Right lobe of liver (tissue), 6 donors: ENCODE measurements around the gene INVS. TPM values are rescaled to one million over a fixed set of nuclear protein-coding genes. Genes with fewer than 3 reads are reported as not detected.

Experiments
- ATAC-seq, 4 donors: fragments of 200-7000 bp; cut with Tn5 transposase; one replicate each; pipeline ENCODE4 v1.9.1; 2020; ENCODE audit warnings: mild to moderate bottlenecking in 4 of 4, moderate library complexity in 4 of 4
- DNase-seq, 3 donors: peaks; one replicate each; pipeline ENCODE4 v3.0.0-alpha.2; 2020
- H3K27ac ChIP-seq, 3 donors: fragments of 200-600 bp; one replicate each; pipeline ENCODE4 v1.8.0; 2022
- H3K27me3 ChIP-seq, 2 donors: fragments of 200-600 bp; one replicate each; pipeline ENCODE4 v1.8.0; 2022
- H3K36me3 ChIP-seq, 4 donors: fragments of 200-600 bp; sonication (generic) in 1 of 4; one replicate each; pipeline versions ENCODE4 v1.5.1 to v1.8.0; 2017 to 2022; ENCODE audit warnings: control low read depth in 1 of 4
- H3K4me1 ChIP-seq, 4 donors: fragments of 200-600 bp; sonication (generic) in 1 of 4; one replicate each; pipeline versions ENCODE4 v1.5.1 to v1.8.0; 2017 to 2022; ENCODE audit warnings: control low read depth in 1 of 4
- H3K4me3 ChIP-seq, 3 donors: fragments of 200-600 bp; one replicate each; pipeline ENCODE4 v1.8.0; 2022
- H3K9me3 ChIP-seq, 4 donors: fragments of 200-600 bp; sonication (generic) in 1 of 4; one replicate each; pipeline versions ENCODE4 v1.5.1 to v1.8.0; 2017 to 2022; ENCODE audit warnings: control low read depth in 1 of 4
- CTCF ChIP-seq, 4 donors: fragments of 200-600 bp in 3 of 4; fragments of 450-650 bp in 1 of 4; IDR thresholded peaks; one replicate each; pipeline versions ENCODE4 v1.5.1 to v1.8.0; 2016 to 2022; ENCODE audit warnings: antibody characterized with exemption in 4 of 4, mild to moderate bottlenecking in 2 of 4
- POLR2A ChIP-seq: fragments of 450-650 bp; IDR thresholded peaks from one replicate; pipeline ENCODE4 v1.6.1; 2017; ENCODE audit warnings: antibody characterized with exemption, mild to moderate bottlenecking
- WGBS: methylation state at CpG from one replicate; pipeline ENCODE4 v1.1.6; 2018; ENCODE audit warnings: low coverage, low lambda C conversion rate; ENCODE audit not compliant: insufficient coverage; ENCODE audit errors: missing lambda C conversion rate; 5-methylcytosine and 5-hydroxymethylcytosine counted together
- intact Hi-C, 2 donors: fragments of 100-400 bp; cut with DNase I; formaldehyde crosslinking; loops; one replicate each; pipeline versions ENCODE4 v1.11.2 to v1.14.1; 2022
- total RNA-seq, 6 experiments: library from RNA; depleted of rRNA in 2 of 6; stranded (reverse); fragments of >200 nt in 2 of 6; fragmentation: NEBNext Ultra II Directional in 3 of 6; extraction: Animal tissue kit (Norgen Biotek cat#: 25700) in 3 of 6; gene quantifications; one replicate each; pipeline versions ENCODE4 v1.1.0 to v1.2.4, GENCODE V29; 2016 to 2023
- donor health status: DM: no; HTN: yes; CAD: no.
- donor health status: DM: no; HTN: no; CAD: no.
- donor health status: DM: no; HTN: no; CAD: no.
- donor health status: DM: no; HTN: yes; CAD: no.
- donor health status: DM: no; HTN: yes; CAD: no.

Gene INVS
- total RNA-seq, 6 experiments from 2014 or later: 10.6 to 23.2 (median 16.8) TPM

DNA sequence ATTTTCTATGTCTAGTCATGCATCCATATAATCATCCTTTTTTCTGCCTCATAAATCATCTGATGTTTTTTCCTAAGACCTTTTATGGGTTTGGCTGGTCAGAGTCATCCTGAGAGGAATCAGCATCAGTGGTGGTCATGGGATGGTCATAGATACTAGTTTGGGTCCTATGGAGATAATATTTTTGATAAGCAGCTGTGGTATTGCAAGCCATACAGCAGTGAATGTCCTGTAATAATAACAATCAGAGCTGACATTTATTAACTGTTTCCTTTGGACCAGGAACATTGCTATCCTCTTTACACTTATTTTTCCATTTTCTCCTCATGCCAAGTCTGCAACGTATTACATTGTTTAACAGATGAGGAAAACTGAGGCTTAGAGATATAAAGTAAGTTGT is 170.6 kb downstream of the INVS start:
- no peaks in the 10 kb centered on the region for H3K4me1 ChIP-seq

DNA sequence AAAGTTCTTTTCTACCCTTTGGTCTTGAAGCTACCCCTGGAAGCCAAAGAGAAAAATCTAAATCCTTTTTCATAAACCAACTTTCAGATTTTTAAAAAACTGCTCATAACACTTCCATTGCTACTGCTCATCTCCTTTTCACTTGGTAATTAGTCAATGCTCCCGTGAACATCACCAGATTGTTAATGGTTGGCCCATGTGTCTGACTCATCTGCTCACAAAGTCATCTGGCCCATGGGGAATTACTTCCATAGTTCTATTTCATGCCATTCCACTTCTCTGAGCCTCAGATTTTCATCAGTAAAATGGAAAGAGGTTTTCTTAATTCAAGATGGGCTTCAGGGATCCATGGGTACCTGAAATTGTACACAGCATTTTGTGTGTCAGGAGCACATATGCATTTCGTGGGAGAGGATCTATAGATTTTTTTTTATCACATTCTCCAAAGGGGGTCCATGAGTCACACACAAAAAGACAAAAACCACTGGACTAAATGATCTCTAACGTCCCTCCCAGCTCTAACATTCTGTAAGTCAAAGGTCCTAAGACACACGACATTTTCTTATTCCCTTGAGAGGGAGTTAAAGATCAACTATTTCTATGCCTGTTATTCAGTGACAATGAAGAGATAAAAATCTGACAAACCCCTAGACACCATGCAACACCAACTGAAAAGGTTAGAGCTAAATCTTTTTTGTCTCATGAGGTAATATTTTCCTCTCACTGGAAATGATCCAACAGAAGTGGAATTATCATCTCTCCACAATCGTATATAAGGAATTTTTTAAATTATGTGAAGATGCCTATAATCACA is 178.3 kb downstream of the INVS start:
- no peaks in the 10 kb centered on the region for H3K27me3 ChIP-seq
- no peak for DNase-seq
- 88% methylated on average over 5 of the region's 5 CpGs for WGBS
- H3K9me3 ChIP-seq: no peaks in the 10 kb centered on the region
- no peaks in the 10 kb centered on the region for H3K4me1 ChIP-seq
- ATAC-seq: no peak
- H3K4me3 ChIP-seq: no peak overlapping the region
- H3K27ac ChIP-seq: no peak overlapping the region
- intact Hi-C loops: no loop called here
- no peak for TF ChIP-seq POLR2A
- peaks cover 0 to 4% (median 0%) of the 10 kb centered on the region in 4 donors for H3K36me3 ChIP-seq

More for the DNA sequence above, 170.6 kb downstream of the INVS start:
- Histone ChIP-seq H3K4me3 (no peak overlapping the region), H3K36me3 (peaks cover 0 to 17% (median 0%) of the 10 kb centered on the region in 4 donors), H3K27ac (no peak overlapping the region), H3K9me3 (no peaks in the 10 kb centered on the region), H3K27me3 (no peaks in the 10 kb centered on the region)
- no peak for DNase-seq
- no peak for ATAC-seq
- WGBS: 77% methylated on average over 1 of the region's 1 CpG
- TF ChIP-seq POLR2A (no peak), CTCF (IDR thresholded peaks at IDR 0.05) (no peak)
- intact Hi-C loops: no loop called here

GRCh38 chr9:100281066-100281465 is 182.0 kb downstream of the INVS start:
- Histone ChIP-seq H3K27me3 (no peaks in the 10 kb centered on the region), H3K27ac (no peak overlapping the region), H3K36me3 (peaks cover 0 to 12% (median 0%) of the 10 kb centered on the region in 4 donors), H3K4me3 (no peak overlapping the region), H3K4me1 (no peaks in the 10 kb centered on the region), H3K9me3 (no peaks in the 10 kb centered on the region)
- no peak for TF ChIP-seq CTCF (IDR thresholded peaks at IDR 0.05)
- TF ChIP-seq POLR2A: no peak
- no peak for ATAC-seq
- WGBS: 93% methylated on average over 2 of the region's 2 CpGs
- intact Hi-C loops: no loop called here
- no peak for DNase-seq

GRCh38 chr9:100281676-100282387 is 182.8 kb downstream of the INVS start:
- no peak for TF ChIP-seq CTCF (IDR thresholded peaks at IDR 0.05)
- no peak for TF ChIP-seq POLR2A
- intact Hi-C loops: no loop called here
- no peak for ATAC-seq

GRCh38 chr9:100282388-100282719 is 183.3 kb downstream of the INVS start:
- Histone ChIP-seq H3K27ac (no peak overlapping the region), H3K4me1 (no peaks in the 10 kb centered on the region), H3K9me3 (no peaks in the 10 kb centered on the region), H3K4me3 (no peak overlapping the region), H3K36me3 (peaks cover 0 to 12% (median under 1%) of the 10 kb centered on the region in 4 donors), H3K27me3 (no peaks in the 10 kb centered on the region)
- DNase-seq (no peak), ATAC-seq (no peak)
- TF ChIP-seq POLR2A: no peak
- TF ChIP-seq CTCF (IDR thresholded peaks at IDR 0.05): no peak
- intact Hi-C loops: no loop called here
- 90% methylated on average over 2 of the region's 4 CpGs for WGBS

More at GRCh38 chr9:100281676-100282387, 182.8 kb downstream of the INVS start:
- no peak overlapping the region for H3K27ac ChIP-seq
- no peaks in the 10 kb centered on the region for H3K27me3 ChIP-seq
- no peak for DNase-seq
- no peak overlapping the region for H3K4me3 ChIP-seq
- no peaks in the 10 kb centered on the region for H3K4me1 ChIP-seq
- WGBS: 95% methylated on average over 4 of the region's 7 CpGs
- peaks cover 0 to 12% (median 0%) of the 10 kb centered on the region in 4 donors for H3K36me3 ChIP-seq
- no peaks in the 10 kb centered on the region for H3K9me3 ChIP-seq
